ENCODE measurements around the gene PRG2. TPM values are rescaled to one million over a fixed set of nuclear protein-coding genes. Genes with fewer than 3 reads are reported as not detected.

Gene PRG2
- total RNA-seq, 1 donor from 2014 or later: 0.33 TPM

GRCh38 chr11:57380975-57381374 is 9.5 kb downstream of the PRG2 start, which contains the start of gene PRG3:
Gene PRG3, minus strand, starts transcription at chr11:57381150. Its CDS starts 442 bp downstream, at chr11:57380708.
- H3K4me3 ChIP-seq (ENCODE audit: low read depth, low read length): no peak within 1 kb of the TSS
- no peak for TF ChIP-seq CTCF (IDR thresholded peaks at IDR 0.05; ENCODE audit: insufficient read depth, low read length, poor library complexity, severe bottlenecking)
- no peak for DNase-seq (ENCODE audit: low read depth)
- H3K36me3 ChIP-seq (ENCODE audit: control insufficient read depth, insufficient read depth, low read length): no peaks in the 10 kb centered on the region
- H3K27me3 ChIP-seq (ENCODE audit: control insufficient read depth, insufficient read depth, low read length): peaks cover 10% of the 10 kb centered on the region

- no peaks in the 10 kb centered on the region for H3K36me3 ChIP-seq (ENCODE audit: control insufficient read depth, insufficient read depth, low read length)
- no peak for DNase-seq (ENCODE audit: low read depth)
Measured at GRCh38 chr11:57379732-57380131, 10.7 kb downstream of the PRG2 start.

GRCh38 chr11:57378186-57378585 is 12.3 kb downstream of the PRG2 start:
- Histone ChIP-seq H3K27me3 (ENCODE audit: control insufficient read depth, insufficient read depth, low read length) (peaks cover 10% of the 10 kb centered on the region), H3K36me3 (ENCODE audit: control insufficient read depth, insufficient read depth, low read length) (no peaks in the 10 kb centered on the region), H3K4me3 (ENCODE audit: low read depth, low read length) (no peak overlapping the region)
- no peak for TF ChIP-seq CTCF (IDR thresholded peaks at IDR 0.05; ENCODE audit: insufficient read depth, low read length, poor library complexity, severe bottlenecking)
- no peak for DNase-seq (ENCODE audit: low read depth)

More at GRCh38 chr11:57379732-57380131, 10.7 kb downstream of the PRG2 start:
- peaks cover 10% of the 10 kb centered on the region for H3K27me3 ChIP-seq (ENCODE audit: control insufficient read depth, insufficient read depth, low read length)
- TF ChIP-seq CTCF (IDR thresholded peaks at IDR 0.05; ENCODE audit: insufficient read depth, low read length, poor library complexity, severe bottlenecking): no peak
- no peak overlapping the region for H3K4me3 ChIP-seq (ENCODE audit: low read depth, low read length)

- Histone ChIP-seq H3K4me3 (ENCODE audit: low read depth, low read length) (no peak overlapping the region), H3K36me3 (ENCODE audit: control insufficient read depth, insufficient read depth, low read length) (no peaks in the 10 kb centered on the region), H3K27me3 (ENCODE audit: control insufficient read depth, insufficient read depth, low read length) (peaks cover 8% of the 10 kb centered on the region)
- no peak for TF ChIP-seq CTCF (IDR thresholded peaks at IDR 0.05; ENCODE audit: insufficient read depth, low read length, poor library complexity, severe bottlenecking)
- no peak for DNase-seq (ENCODE audit: low read depth)
Measured at GRCh38 chr11:57377107-57377506, 13.3 kb downstream of the PRG2 start.

GRCh38 chr11:57376095-57377090 is 14.1 kb downstream of the PRG2 start:
- H3K4me3 ChIP-seq (ENCODE audit: low read depth, low read length): no peak overlapping the region
- TF ChIP-seq CTCF (IDR thresholded peaks at IDR 0.05; ENCODE audit: insufficient read depth, low read length, poor library complexity, severe bottlenecking): no peak
- peaks cover 8% of the 10 kb centered on the region for H3K27me3 ChIP-seq (ENCODE audit: control insufficient read depth, insufficient read depth, low read length)
- H3K36me3 ChIP-seq (ENCODE audit: control insufficient read depth, insufficient read depth, low read length): no peaks in the 10 kb centered on the region
- DNase-seq (ENCODE audit: low read depth): no peak

All from kidney epithelial cell (primary cell).